Raji (cell line): ENCODE results near the gene GALR1.

ENCODE experiments used
- POLR2A ChIP-seq: IDR thresholded peaks from 2 replicates; pipeline ENCODE4 v1.6.1; 2011; ENCODE audit warnings: low read depth, low read length, control low read depth; ENCODE audit not compliant: insufficient read depth

GALR1 gene

DNA sequence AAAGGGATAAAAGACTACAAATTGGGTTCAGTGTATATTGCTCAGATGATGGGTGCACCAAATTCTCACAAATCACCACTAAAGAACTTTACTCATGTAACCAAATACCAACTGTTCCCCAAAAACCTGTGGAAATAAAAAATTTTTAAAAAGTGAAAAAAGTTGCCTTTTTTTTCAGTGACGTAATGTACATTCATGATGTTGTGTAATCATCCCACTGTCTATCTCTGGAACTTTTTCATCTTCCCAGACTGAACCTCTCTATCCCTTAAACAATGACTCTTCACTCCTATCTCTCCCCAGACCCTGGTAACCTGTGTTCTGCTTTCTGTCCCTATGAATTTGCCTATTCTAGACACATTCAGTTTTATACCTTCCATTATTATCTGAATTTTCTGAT lies 19.0 kb upstream of the GALR1 start:
- no peak for TF ChIP-seq POLR2A

- TF ChIP-seq POLR2A = no peak
These were observed 14.9 kb upstream of the GALR1 start for GRCh38 chr18:77234504-77235365.

DNA sequence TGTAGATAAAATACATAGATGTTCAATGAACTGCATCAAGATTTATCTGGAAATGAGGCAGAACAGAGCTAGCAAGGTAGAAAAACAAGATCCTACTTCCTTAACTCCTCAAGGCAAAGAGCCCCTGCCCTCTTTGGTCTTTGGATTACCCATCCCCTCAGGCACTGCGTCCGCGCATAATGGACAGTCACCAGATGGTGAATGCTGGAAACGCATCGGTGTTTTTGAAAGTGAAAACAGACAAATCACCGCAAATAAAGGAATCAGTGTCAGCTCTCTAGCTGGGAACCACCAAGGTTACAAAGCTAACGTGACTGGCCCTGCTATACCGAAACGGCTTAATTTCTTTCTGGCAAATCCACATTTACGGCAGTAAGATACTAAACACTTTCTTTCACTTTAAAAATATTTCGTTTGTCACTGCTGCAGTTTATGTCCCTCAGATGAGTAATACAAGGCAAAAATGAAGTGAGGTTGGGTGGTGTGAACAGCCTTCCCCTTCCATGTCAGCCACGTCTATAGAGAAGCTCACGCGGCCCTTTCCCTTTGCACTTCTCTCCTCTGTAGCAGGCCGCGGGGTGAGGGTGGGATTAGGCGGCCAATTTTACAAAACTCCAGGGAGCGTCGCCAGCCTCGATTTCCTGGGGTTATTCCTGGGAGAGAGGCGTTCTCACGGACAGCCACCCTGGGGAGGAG lies 627 bp upstream of the GALR1 start:
- no peak for TF ChIP-seq POLR2A

DNA sequence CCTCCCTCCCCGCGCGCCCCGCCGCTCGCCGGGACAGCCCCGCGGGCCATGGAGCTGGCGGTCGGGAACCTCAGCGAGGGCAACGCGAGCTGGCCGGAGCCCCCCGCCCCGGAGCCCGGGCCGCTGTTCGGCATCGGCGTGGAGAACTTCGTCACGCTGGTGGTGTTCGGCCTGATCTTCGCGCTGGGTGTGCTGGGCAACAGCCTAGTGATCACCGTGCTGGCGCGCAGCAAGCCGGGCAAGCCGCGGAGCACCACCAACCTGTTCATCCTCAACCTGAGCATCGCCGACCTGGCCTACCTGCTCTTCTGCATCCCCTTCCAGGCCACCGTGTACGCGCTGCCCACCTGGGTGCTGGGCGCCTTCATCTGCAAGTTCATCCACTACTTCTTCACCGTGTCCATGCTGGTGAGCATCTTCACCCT lies 865 bp downstream of the GALR1 start:
- no peak for TF ChIP-seq POLR2A

- TF ChIP-seq POLR2A = no peak
These were observed 1.5 kb downstream of the GALR1 start for GRCh38 chr18:77250926-77251729.

- TF ChIP-seq POLR2A = no peak
These were observed 2.0 kb downstream of the GALR1 start for GRCh38 chr18:77251730-77252050.

- TF ChIP-seq POLR2A = no peak
These were observed 5.2 kb downstream of the GALR1 start for GRCh38 chr18:77254711-77255405.

DNA sequence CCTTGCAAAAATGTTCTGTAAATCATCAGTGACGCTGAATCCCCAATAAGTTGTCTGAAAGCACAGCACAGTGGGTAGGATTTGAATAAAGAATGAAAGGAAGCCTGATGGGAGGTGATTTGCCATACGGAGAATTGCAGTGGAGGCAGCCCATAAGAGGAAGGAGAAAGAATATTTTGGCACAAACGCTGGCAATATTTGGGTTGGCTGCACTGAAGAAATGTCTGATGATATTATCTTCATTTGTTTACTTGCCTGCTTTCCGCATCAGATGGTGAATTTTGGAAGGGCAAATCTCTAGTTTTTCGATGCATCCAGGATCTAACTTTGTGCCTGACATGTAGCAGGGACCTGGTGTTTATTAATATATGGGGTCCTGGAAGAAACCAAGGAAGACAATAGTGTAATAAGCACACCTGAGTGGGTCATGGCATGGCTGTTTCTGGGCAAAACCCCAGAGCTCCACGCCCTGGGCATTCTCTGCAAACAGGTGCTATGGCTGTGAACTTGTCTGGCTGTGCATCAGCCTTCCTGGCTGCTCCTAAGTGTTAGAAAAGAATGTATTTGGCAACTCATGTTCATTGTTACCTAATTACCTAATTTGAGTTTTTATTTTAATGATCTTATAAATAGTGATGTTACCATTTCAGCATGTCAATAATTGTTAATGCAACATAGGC lies 5.9 kb downstream of the GALR1 start:
- TF ChIP-seq POLR2A = no peak

- TF ChIP-seq POLR2A = no peak
These were observed 13.2 kb downstream of the GALR1 start for GRCh38 chr18:77262643-77263465.

DNA sequence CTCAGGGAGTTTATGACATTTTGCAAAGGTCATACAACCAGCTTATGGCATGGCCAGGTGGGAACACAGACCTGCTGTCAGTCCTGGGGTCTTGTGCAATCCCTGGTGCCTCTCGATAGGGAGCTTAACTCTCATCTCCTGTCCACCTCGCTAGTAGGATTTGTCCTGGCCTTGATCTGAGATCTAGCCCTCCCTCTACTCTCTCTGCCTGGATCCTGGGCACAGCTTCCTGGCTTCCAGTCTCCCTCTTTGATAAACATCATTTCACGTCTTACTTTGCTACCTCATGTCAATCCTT lies 13.8 kb downstream of the GALR1 start:
- TF ChIP-seq POLR2A = no peak

GRCh38 chr18:77267969-77268368 lies 18.3 kb downstream of the GALR1 start:
- TF ChIP-seq POLR2A = no peak

- no peak for TF ChIP-seq POLR2A
These were observed 18.8 kb downstream of the GALR1 start for GRCh38 chr18:77268456-77268855.

GRCh38 chr18:77271576-77272481 lies 22.2 kb downstream of the GALR1 start:
- no peak for TF ChIP-seq POLR2A

DNA sequence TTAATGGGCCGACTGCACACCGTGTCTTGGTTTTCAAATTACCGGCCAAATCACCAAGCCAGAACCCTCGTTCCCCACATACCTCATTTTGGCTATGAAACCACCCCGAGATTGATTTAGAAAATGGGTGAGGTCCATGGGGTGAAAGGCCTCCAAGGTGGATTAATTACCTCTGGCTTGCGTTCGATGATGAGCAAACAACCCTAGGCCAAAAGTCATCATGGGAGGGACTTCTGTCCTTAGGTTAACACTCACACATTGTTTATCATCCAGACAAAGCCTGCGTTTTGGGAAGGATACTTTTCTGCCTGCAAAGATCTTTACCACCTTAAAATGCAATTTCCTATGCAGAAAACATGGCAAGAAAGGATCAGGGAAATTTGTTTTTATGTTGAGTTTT lies 48.5 kb downstream of the GALR1 start:
- no peak for TF ChIP-seq POLR2A
